Loucy (cell line): ENCODE results near the gene PPL.

ENCODE experiments used
- H2AFZ ChIP-seq: fragments of 200-600 bp; sonication (generic); 2 replicates; pipeline ENCODE4 v1.6.0; 2016; ENCODE audit warnings: antibody characterized with exemption, mild to moderate bottlenecking, low read length, moderate library complexity
- H3F3A ChIP-seq: fragments of 200-600 bp; 2 replicates; pipeline ENCODE4 v1.6.0; 2016; ENCODE audit warnings: antibody characterized with exemption, low read depth, mild to moderate bottlenecking
- H3K27me3 ChIP-seq: fragments of 200-600 bp; sonication (generic); 2 replicates; pipeline ENCODE4 v1.6.1; 2014; ENCODE audit warnings: low read length, mild to moderate bottlenecking; ENCODE audit not compliant: insufficient read depth, poor library complexity, severe bottlenecking
- H3K36me3 ChIP-seq: fragments of 200-600 bp; sonication (generic); 2 replicates; pipeline ENCODE4 v1.6.1; 2016; ENCODE audit warnings: low read length; ENCODE audit not compliant: insufficient read depth
- H3K4me1 ChIP-seq: fragments of 200-600 bp; sonication (generic); 2 replicates; pipeline ENCODE4 v1.5.1; 2014; ENCODE audit warnings: low read length, mild to moderate bottlenecking; ENCODE audit not compliant: insufficient read depth, poor library complexity, severe bottlenecking
- H3K4me2 ChIP-seq: fragments of 200-600 bp; sonication (generic); 2 replicates; pipeline ENCODE4 v1.6.0; 2014; ENCODE audit warnings: antibody characterized with exemption, low read length, low read depth, mild to moderate bottlenecking; ENCODE audit not compliant: poor library complexity, severe bottlenecking
- H3K4me3 ChIP-seq: fragments of 200-600 bp; sonication (generic); 2 replicates; pipeline ENCODE4 v1.5.1; 2014; ENCODE audit warnings: low read length, mild to moderate bottlenecking, mixed read lengths; ENCODE audit not compliant: poor library complexity, severe bottlenecking
- H3K79me2 ChIP-seq: fragments of 200-600 bp; sonication (generic); 2 replicates; pipeline ENCODE4 v1.6.1; 2014; ENCODE audit warnings: low read length; ENCODE audit not compliant: insufficient read depth
- H3K9ac ChIP-seq: fragments of 200-600 bp; sonication (generic); 2 replicates; pipeline ENCODE4 v1.6.0; 2014; ENCODE audit warnings: mild to moderate bottlenecking, low read depth, low read length, moderate library complexity; ENCODE audit not compliant: poor library complexity, severe bottlenecking
- H3K9me2 ChIP-seq: fragments of 200-600 bp; sonication (generic); replicated peaks from 2 replicates; pipeline ENCODE4 v1.6.1; 2016; ENCODE audit warnings: low read depth, low read length, mixed read lengths
- H3K9me3 ChIP-seq: fragments of 200-600 bp; sonication (generic); 2 replicates; pipeline ENCODE4 v1.6.1; 2014; ENCODE audit warnings: mild to moderate bottlenecking, antibody characterized with exemption, low read length, low read depth; ENCODE audit not compliant: insufficient read depth
- H4K20me1 ChIP-seq: fragments of 200-600 bp; sonication (generic); 2 replicates; pipeline ENCODE4 v1.6.0; 2014; ENCODE audit warnings: antibody characterized with exemption, low read length, mild to moderate bottlenecking; ENCODE audit not compliant: insufficient read depth, poor library complexity, severe bottlenecking
- CTCF ChIP-seq: fragments of 200-600 bp; sonication (generic); conservative IDR thresholded peaks from 2 replicates; pipeline ENCODE4 v1.5.1; 2014; ENCODE audit warnings: mild to moderate bottlenecking, antibody characterized with exemption, low read length
- EZH2phosphoT487 ChIP-seq: fragments of 200-600 bp; IDR thresholded peaks from 2 replicates; pipeline ENCODE4 v1.6.1; 2018; ENCODE audit warnings: antibody characterized with exemption, mild to moderate bottlenecking, moderate library complexity, borderline replicate concordance

PPL gene

GRCh38 chr16:4880006-4880580, 56.9 kb downstream of the PPL start:
- no peaks in the 10 kb centered on the region for H3K4me1 ChIP-seq
- no peaks in the 10 kb centered on the region for H3K79me2 ChIP-seq
- TF ChIP-seq EZH2phosphoT487, result no peak
- TF ChIP-seq CTCF, result no peak
- no peaks in the 10 kb centered on the region for H4K20me1 ChIP-seq
- no peaks in the 10 kb centered on the region for H3F3A ChIP-seq
- H3K9me2 ChIP-seq, result no peaks in the 10 kb centered on the region
- H3K36me3 ChIP-seq, result peaks cover 44% of the 10 kb centered on the region; the same call in 1 of the 2 replicates
- no peak overlapping the region for H3K9ac ChIP-seq
- H2AFZ ChIP-seq, result no peak overlapping the region
- H3K9me3 ChIP-seq, result no peaks in the 10 kb centered on the region
- no peaks in the 10 kb centered on the region for H3K27me3 ChIP-seq
- no peak overlapping the region for H3K4me2 ChIP-seq
- H3K4me3 ChIP-seq, result no peak overlapping the region

GRCh38 chr16:4879049-4879448, 57.9 kb downstream of the PPL start:
- Histone ChIP-seq H3K9me2 (no peaks in the 10 kb centered on the region), H3K79me2 (no peaks in the 10 kb centered on the region), H4K20me1 (no peaks in the 10 kb centered on the region), H3K4me1 (no peaks in the 10 kb centered on the region), H3K4me3 (no peak overlapping the region), H3K9me3 (no peaks in the 10 kb centered on the region), H3K36me3 (peaks cover 54% of the 10 kb centered on the region; the same call in 1 of the 2 replicates), H3K9ac (no peak overlapping the region), H2AFZ (no peak overlapping the region), H3F3A (no peaks in the 10 kb centered on the region), H3K27me3 (no peaks in the 10 kb centered on the region), H3K4me2 (no peak overlapping the region)
- TF ChIP-seq EZH2phosphoT487 (no peak), CTCF (no peak)

- H3K9ac ChIP-seq, result no peak overlapping the region
- no peaks in the 10 kb centered on the region for H3K79me2 ChIP-seq
- H3K36me3 ChIP-seq, result peaks cover 63% of the 10 kb centered on the region; the same call in 1 of the 2 replicates
- no peaks in the 10 kb centered on the region for H3K9me3 ChIP-seq
- H3F3A ChIP-seq, result no peaks in the 10 kb centered on the region
- no peaks in the 10 kb centered on the region for H3K27me3 ChIP-seq
- no peak overlapping the region for H3K4me3 ChIP-seq
- H3K4me1 ChIP-seq, result no peaks in the 10 kb centered on the region
- no peak overlapping the region for H2AFZ ChIP-seq
- no peaks in the 10 kb centered on the region for H4K20me1 ChIP-seq
- H3K4me2 ChIP-seq, result no peak overlapping the region
- H3K9me2 ChIP-seq, result no peaks in the 10 kb centered on the region
- TF ChIP-seq EZH2phosphoT487 (no peak), CTCF (no peak)
Measured at GRCh38 chr16:4877380-4877685, 59.6 kb downstream of the PPL start.
